Lung (tissue), 12 donors: ENCODE data around the gene CAMSAP2. TPM values are rescaled to one million over a fixed set of nuclear protein-coding genes. Genes with fewer than 3 reads are reported as not detected.

ENCODE experiments used
- ATAC-seq: fragments of 200-7000 bp; cut with Tn5 transposase; one replicate; pipeline ENCODE4 v1.9.1; 2020; ENCODE audit warnings: moderate number of reproducible peaks; ENCODE audit not compliant: insufficient read depth, low FRiP score
- DNase-seq, 3 donors: peaks; one replicate each; pipeline ENCODE4 v3.0.0-alpha.2; 2013 to 2017
- H3K27ac ChIP-seq, 2 donors: one replicate each; pipeline ENCODE4 v1.5.1; 2013; ENCODE audit warnings: mild to moderate bottlenecking in 2 of 2, moderate library complexity in 2 of 2, control low read depth in 1 of 2, inconsistent platforms in 1 of 2, low read depth in 1 of 2, low read length in 1 of 2
- H3K27me3 ChIP-seq, 3 donors: one replicate each; pipeline ENCODE4 v1.5.1; 2013; ENCODE audit warnings: low read length in 2 of 3; ENCODE audit not compliant: control insufficient read depth in 3 of 3, insufficient read depth in 3 of 3
- H3K36me3 ChIP-seq, 4 donors: one replicate each; pipeline ENCODE4 v1.5.1; 2013; ENCODE audit warnings: low read length in 4 of 4, mild to moderate bottlenecking in 1 of 4, moderate library complexity in 1 of 4; ENCODE audit not compliant: control insufficient read depth in 4 of 4, insufficient read depth in 4 of 4
- H3K4me1 ChIP-seq, 5 donors: one replicate each; pipeline ENCODE4 v1.5.1; 2013; ENCODE audit warnings: low read length in 5 of 5, mild to moderate bottlenecking in 2 of 5, moderate library complexity in 1 of 5; ENCODE audit not compliant: control insufficient read depth in 5 of 5, insufficient read depth in 5 of 5
- H3K4me3 ChIP-seq: one replicate; pipeline ENCODE4 v1.5.1; 2013; ENCODE audit warnings: mild to moderate bottlenecking, control low read depth, moderate library complexity
- H3K9ac ChIP-seq, 2 donors: one replicate each; pipeline ENCODE4 v1.5.1; 2013; ENCODE audit warnings: low read length in 2 of 2, control low read depth in 1 of 2; ENCODE audit not compliant: insufficient read depth in 1 of 2
- H3K9me3 ChIP-seq, 4 donors: one replicate each; pipeline ENCODE4 v1.5.1; 2013; ENCODE audit warnings: low read length in 3 of 4, mild to moderate bottlenecking in 1 of 4, moderate library complexity in 1 of 4; ENCODE audit not compliant: control insufficient read depth in 4 of 4, insufficient read depth in 3 of 4
- WGBS, 2 donors: extraction: QIAGEN DNeasy Blood & Tissue Kit; methylation state at CpG; one replicate each; pipeline ENCODE4 v1.1.7; 2013; 5-methylcytosine and 5-hydroxymethylcytosine counted together
- polyA plus RNA-seq, 2 donors: library from polyadenylated mRNA; stranded (reverse); fragments of 200-250 nt; gene quantifications; one replicate each; pipeline ENCODE4 v1.2.1, GENCODE V29; 2013
- total RNA-seq, 2 donors: library from RNA; depleted of rRNA in 1 of 2; stranded (reverse); fragments of >200 nt in 1 of 2; gene quantifications; one replicate each; pipeline ENCODE4 v1.2.1, GENCODE V29; 2014 to 2021
- TF ChIP-seq, protein P1 (sequence below): IDR thresholded peaks from 2 replicates; pipeline ENCODE4 v1.5.1; 2012; ENCODE audit warnings: mild to moderate bottlenecking; ENCODE audit errors: control extremely low read depth, extremely low read depth
- donor health status: control.
- donor health status: control.
- donor health status: Bipolar disorder and iron deficiency.
- donor health status: healthy.
- donor health status: DM: yes; HTN: yes; CAD: no.

CAMSAP2 gene
- total and polyA plus RNA-seq, 4 donors: 8.0 to 51.8 (median 16.6) TPM

DNA sequence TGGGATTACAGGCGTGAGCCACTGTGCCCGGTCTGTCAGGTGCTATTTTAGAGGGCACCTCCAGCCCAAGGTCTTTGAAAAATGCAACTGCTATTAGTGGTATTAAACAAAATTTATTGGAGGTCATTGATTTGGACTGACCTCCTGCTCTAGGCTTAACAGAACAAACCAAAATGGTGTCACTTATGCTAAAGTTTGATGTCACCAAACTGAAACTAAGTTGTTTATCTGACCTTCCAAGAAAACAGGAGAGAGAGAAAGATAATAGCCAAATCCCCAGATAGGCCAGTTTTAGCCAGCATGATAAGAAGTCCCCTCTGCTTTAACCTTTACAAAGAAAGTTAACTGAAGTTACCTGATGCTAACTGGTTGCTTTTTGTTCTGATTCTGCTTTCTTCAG, 147.9 kb downstream of the CAMSAP2 start:
- WGBS, 2 donors: 92% methylated on average over 2 of the region's 2 CpGs
- no peak for ATAC-seq

GRCh38 chr1:200887036-200887435, 148.3 kb downstream of the CAMSAP2 start:
- H3K9ac ChIP-seq: no peak overlapping the region
- ATAC-seq: no peak
- peaks cover 0 to 20% (median 5%) of the 10 kb centered on the region in 5 donors for H3K4me1 ChIP-seq
- no peak for DNase-seq
- TF ChIP-seq, protein P1, sequence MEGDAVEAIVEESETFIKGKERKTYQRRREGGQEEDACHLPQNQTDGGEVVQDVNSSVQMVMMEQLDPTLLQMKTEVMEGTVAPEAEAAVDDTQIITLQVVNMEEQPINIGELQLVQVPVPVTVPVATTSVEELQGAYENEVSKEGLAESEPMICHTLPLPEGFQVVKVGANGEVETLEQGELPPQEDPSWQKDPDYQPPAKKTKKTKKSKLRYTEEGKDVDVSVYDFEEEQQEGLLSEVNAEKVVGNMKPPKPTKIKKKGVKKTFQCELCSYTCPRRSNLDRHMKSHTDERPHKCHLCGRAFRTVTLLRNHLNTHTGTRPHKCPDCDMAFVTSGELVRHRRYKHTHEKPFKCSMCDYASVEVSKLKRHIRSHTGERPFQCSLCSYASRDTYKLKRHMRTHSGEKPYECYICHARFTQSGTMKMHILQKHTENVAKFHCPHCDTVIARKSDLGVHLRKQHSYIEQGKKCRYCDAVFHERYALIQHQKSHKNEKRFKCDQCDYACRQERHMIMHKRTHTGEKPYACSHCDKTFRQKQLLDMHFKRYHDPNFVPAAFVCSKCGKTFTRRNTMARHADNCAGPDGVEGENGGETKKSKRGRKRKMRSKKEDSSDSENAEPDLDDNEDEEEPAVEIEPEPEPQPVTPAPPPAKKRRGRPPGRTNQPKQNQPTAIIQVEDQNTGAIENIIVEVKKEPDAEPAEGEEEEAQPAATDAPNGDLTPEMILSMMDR: no peak
- H3K9me3 ChIP-seq: no peaks in the 10 kb centered on the region
- H3K36me3 ChIP-seq: no peaks in the 10 kb centered on the region
- no peaks in the 10 kb centered on the region for H3K27me3 ChIP-seq
- H3K4me3 ChIP-seq: no peak overlapping the region
- 51 to 55% methylated on average over 11 of the region's 11 CpGs for WGBS, 2 donors
- H3K27ac ChIP-seq: no peak overlapping the region

More for the DNA sequence above, 147.9 kb downstream of the CAMSAP2 start:
- Histone ChIP-seq H3K27ac (no peak overlapping the region), H3K27me3 (no peaks in the 10 kb centered on the region), H3K9ac (no peak overlapping the region), H3K36me3 (no peaks in the 10 kb centered on the region), H3K4me1 (peaks cover 0 to 16% (median 5%) of the 10 kb centered on the region in 5 donors), H3K9me3 (no peaks in the 10 kb centered on the region), H3K4me3 (no peak overlapping the region)
- TF ChIP-seq, protein P1: no peak
- DNase-seq: no peak

DNA sequence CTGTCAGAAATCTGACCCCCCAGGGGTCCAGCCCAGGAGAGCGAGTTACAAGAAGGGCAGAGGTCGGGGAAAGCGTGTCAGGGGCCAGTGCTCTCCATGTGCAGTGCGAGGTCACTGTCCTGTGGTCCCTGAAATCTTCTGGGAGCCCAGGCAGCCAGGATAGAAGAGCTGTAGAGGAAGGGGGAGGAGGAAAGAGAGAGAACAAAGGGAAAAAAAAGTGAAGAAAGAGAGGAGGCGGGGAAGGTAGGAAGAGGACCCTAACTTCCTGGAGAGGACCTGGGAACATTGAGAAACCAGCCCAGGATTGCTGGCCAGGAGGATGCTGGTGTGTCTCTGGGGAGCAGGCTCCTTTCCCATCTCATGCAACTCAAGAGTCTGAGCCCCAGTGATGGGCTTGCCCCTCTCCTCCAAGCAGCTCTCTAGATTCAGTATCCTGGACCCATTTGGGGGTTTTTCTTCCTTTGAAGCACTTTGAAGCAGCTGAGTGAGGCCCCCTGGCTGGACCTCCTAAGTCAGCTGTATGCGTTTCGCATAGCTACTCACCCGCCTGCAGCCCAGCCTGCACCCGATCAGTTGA, 149.2 kb downstream of the CAMSAP2 start:
- H3K27ac ChIP-seq: no peak overlapping the region
- no peak overlapping the region for H3K4me3 ChIP-seq

More for the DNA sequence above, 149.2 kb downstream of the CAMSAP2 start:
- TF ChIP-seq, protein P1: no peak
- H3K4me1 ChIP-seq: peaks cover 0 to 28% (median 9%) of the 10 kb centered on the region in 5 donors
- H3K36me3 ChIP-seq: no peaks in the 10 kb centered on the region
- WGBS, 2 donors: 65 to 74% methylated on average over 9 of the region's 9 CpGs
- ATAC-seq (no peak), DNase-seq (no peak)
- H3K9ac ChIP-seq: no peak overlapping the region
- no peaks in the 10 kb centered on the region for H3K9me3 ChIP-seq
- H3K27me3 ChIP-seq: no peaks in the 10 kb centered on the region
